Brain pericyte (primary cell): ENCODE results near the gene BDNF.

Experiments
- DNase-seq: peaks from one replicate; pipeline ENCODE4 v3.0.0-alpha.2; 2012; ENCODE audit warnings: low read depth, low spot score

The BDNF gene

DNA sequence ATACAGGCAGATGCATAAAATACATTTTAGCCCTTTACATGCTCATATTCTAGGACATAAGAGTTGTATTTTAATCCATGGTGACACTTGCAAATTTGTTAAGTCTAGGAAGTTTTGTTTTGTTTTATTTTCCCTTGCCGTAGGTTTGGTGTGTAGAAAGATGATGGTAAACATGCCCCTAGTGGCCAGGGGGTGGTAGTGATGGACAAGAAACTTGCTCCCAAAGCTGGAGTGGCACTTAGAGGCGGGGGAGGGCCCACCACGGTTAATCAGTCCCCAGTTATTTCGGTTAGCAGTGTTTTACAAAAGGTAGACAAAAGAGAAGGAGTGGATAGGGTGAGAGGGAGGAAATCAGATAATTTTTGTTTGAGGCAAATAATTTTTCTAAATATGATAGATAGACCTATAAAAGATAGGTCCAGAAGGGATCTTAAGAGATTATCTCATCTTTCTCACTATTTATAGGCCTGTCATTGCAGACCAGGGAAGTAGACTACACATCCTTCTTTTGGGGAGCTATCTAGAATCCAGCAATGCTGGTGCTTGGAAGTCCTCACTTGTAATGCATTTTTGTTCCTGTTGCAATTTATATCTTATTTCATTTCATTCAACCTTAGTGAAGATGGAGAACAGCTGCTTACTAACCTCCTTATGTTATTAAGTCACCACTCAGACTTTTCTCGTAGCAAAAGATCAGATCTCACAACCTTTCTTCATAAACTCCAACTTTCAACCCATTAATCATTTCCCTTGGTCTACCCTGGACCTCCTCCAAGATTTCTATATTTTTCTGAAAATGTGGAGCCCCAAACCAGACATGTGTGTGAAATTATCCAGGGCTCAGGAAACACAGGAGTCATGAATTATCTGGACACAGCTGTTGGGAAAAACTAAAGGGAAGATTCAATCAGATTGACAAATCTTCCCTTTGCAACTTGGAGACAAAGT, 5.9 kb upstream of the BDNF start:
- no peak for DNase-seq

DNA sequence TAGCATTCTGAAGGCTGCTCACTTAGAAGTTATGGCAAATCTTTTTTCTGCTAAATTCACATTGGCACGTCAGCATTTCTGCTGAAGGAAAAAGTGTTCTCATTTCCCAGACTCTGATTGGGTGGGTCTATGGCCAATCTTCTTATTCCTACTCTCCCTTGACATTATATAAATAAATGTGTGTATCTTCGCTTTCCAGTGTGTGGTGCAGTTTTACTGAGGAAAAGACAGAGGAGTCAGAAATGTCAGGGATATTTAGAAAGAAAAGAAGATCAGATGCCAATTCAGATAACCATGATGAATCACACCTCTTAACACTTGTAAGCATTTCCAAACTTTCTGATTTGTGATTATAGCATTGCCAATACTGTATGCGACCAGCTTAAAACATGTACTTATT, 3.2 kb upstream of the BDNF start:
- DNase-seq, result no peak

- no peak for DNase-seq
Observed at GRCh38 chr11:27702811-27703210, 2.6 kb upstream of the BDNF start.

DNA sequence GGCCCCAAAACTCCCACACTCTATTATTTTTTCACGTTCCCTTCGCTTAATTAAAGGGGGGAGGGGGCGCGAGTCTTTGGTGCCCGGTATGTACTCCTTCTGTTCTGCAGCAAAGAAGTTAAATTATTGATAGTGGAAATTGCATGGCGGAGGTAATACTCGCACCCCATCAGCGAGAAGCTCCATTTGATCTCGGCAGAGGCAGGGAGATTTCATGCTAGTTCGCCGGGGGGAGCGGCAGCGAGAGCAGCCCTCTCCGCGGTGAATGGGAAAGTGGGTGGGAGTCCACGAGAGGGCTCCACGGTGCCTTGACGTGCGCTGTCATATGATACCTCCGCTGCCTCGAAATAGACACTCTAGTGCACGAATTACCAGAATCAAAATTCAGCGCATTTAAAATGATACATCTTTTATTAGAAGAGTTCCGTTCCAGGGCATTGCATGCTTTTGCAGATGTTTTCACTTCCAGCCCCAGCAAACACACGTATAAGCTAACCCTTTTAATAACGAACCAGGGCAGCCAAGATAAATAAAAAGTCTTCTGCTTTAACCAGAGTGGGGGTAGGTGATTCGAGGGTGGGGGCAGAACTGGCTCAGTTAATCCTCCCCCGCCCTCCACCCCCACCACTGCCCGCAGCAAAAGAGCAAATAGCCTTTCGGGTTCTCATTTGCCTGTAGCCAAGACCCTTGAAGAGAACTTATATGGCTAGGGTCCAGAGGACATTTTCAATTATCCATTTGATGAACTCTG, 1.3 kb upstream of the BDNF start:
- no peak for DNase-seq

DNA sequence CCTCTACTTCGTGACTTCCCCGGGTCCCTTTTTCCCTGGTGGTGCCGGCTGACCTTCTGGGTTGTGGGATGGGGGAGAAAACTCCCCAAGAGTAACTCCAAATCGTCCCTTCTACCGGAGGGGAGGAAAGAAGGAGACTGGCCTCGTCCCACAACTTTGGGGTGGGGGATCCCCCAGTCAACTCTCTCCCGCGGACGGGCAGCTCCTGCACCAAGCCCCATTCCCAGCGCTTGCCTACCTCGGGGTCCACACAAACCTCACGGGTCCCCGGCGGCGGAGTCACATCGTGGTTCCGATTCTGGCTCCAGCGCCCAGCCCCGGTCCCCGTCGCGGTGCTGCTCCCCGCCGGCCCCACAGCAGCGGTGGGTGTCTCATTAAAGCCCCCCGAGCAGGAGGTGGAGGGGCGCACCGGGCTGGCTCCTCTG, 317 bp downstream of the BDNF start:
- no peak for DNase-seq

DNA sequence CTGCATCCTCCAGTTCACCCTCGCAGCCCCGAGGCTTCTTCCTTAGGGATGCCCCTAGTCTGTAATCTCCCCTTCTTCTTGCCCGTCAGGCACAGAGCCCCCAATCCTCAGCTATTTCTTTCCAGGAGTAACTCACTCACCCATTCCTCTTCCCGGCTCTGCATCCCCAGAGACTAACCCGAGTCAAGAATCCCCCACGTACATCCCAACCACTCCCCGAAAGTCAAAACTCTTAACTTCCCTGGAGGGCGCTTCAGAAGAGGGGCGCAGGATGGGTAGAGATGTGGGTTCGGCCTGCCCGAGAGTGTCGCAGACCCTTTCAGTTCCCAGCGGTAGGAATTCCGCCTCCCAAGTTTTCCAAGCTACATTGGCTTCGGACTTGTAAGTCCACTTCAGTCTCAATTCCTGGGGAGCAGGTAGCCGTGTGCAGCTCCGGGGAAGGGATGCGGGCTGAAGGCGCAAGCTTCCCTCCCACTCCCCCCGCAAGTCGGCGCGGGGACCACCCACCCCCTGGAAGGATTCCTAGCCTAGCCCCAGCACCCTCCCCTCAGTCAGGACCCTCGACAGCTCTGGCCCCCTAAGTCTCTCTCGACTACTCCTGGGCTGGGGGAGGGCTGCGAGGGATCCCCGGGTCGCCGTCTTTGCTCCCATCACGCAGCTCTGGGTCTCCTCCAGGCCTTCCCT, 871 bp downstream of the BDNF start:
- no peak for DNase-seq

DNA sequence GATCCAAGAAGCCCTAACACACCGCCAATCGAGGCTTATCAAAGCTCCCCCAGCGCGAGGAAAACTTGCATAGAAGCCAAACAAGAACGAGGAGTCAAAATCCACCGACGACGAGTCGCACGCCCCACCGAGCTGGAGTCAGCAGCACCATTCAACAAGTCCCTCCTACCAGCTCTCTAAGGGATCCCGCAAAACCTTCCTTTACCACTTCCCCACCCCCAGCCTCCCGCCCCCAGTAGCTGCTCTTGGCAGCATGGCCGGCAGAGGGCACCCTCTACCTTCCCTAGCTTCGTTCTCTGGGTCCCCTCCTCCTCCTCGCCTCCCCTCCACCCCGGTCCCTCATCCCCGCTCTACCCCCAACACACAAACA, 1.4 kb downstream of the BDNF start:
- DNase-seq, result peak; percentile 60

DNA sequence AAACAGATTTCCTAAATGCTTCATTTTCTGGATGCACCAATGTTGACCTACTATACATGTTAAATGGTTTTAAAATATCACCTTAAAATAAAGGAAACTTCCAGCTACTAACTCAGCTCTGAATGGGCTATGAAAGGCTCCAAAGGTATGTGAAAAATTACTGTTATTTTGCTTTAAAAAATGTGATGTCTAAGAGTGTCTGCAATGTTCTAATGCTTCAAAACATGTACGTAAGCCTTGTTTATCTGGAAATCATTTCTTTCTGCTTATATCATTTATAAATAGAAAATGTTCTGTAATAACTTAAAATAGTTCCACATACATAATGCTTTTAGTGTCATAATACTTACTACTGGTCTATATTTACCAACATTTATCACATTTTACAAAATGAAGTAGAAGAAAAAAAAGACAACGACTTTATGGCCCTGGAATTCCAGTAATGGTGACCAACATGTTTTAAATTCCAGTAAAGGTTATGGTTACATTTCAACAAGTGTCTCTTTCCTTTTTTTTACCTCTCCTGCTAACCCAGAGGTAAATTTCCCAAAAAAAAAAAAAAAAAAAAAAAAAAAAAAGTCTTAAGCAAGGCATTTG, 2.5 kb downstream of the BDNF start:
- no peak for DNase-seq

DNA sequence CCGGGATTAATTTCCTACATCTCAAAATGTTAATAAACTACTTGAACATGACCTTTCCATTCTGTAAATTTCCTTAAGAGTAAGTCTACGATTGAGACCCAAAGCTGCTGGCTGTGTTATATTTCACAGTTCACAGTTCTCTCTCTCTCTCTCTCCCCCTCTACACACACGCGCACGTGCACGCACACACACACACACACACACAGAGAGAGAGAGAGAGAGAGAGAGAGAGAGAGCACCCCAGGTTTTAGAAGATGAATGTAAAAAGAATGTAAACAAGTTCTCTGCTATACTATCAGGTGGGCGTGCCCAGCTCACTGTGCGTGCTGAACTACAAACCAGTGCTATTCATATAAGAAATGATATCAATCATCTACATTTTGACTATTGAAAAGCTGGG, 3.3 kb downstream of the BDNF start:
- no peak for DNase-seq

DNA sequence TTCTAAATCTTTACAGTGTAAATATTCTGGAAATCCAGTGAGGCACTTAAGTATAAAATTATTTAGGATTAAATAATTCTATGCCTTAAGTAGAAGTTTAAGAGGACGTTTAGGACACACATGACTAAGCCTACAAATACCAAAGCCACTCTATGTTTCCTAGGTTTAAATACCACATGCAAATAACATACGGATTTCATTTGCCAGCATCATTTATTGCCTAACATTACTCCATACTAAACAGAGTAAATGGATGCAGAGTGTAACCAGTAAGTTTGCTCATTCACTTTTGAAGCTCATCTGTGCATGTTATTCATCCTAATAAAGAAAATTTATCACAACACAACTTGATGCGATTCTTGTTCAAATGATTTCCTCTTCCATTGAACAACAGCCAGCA, 4.1 kb downstream of the BDNF start:
- no peak for DNase-seq

DNA sequence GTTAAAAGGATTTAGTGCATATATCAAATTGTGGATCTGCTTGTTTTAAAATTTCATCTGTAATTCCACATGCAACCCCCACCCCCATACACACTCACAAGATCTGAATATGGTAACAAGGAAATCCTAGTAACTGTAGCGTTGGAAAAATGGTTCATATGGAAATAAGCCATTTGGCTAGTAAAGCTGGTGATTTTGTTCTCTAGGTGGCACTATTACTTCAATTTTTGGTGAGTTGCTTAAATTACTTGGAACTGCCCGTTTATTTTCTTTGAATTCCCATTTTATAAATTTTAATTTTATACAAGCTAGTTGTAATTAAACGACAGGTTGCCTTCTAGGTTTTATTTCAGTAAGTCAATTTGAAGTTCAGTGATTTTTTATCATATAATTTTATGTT, 5.3 kb downstream of the BDNF start:
- no peak for DNase-seq

DNA sequence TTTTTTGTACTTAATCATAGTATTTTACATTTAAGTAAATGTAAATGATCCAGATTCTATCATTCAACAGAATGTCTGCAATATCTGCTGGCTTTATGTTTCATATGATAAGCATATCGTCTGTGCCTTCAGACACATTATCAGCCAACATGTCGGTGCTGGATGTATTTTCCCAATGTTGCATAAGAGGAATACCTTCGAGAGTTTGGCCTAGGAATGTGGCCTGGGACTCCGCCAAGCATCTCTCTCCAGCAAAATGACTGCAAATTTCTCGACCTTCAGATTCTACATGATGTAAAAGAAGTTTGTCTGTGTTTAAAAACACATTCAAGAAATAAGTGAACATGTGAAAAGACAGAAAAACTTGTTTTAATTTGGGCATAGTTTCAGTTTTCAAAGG, 6.9 kb downstream of the BDNF start:
- DNase-seq, result no peak

GRCh38 chr11:27692781-27693180, 7.5 kb downstream of the BDNF start:
- no peak for DNase-seq

DNA sequence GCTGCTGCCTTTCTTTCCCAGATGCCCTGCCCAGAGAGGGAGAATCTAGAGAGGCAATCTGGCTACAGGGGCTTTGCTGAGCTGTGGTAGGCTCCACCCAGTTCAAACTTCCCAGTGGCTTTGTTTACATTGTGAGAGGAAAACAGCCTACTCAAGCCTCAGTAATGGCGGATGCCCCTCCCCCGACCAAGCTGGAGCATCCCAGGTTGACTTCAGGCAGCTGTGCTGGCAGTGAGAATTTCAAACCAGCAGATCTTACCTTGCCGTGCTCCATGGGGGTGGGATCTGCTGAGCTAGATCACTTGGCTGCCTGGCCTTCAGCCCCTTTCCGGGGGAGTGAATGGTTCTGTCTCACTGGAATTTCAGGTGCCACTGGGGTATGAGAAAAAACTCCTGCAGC, 12.2 kb downstream of the BDNF start:
- no peak for DNase-seq

DNA sequence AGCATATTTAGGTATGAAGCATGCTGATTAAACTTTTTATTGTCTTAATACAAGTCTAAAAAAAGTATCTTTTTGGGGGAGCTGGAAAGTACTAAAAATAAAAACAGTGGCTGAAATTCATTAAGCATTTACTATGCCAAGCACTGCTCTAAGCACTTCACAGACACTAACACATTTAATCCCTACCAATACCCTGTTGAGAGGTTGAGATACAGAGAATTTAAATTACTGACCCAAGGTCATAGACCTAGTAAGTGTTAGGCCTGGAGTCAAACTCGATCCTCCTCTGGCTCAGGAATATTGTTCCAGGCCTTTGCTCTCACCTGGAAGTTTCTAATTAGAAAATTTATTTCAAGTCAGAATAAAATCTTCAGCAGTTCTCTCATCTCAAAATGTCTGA, 18.6 kb downstream of the BDNF start:
- DNase-seq, result no peak

DNA sequence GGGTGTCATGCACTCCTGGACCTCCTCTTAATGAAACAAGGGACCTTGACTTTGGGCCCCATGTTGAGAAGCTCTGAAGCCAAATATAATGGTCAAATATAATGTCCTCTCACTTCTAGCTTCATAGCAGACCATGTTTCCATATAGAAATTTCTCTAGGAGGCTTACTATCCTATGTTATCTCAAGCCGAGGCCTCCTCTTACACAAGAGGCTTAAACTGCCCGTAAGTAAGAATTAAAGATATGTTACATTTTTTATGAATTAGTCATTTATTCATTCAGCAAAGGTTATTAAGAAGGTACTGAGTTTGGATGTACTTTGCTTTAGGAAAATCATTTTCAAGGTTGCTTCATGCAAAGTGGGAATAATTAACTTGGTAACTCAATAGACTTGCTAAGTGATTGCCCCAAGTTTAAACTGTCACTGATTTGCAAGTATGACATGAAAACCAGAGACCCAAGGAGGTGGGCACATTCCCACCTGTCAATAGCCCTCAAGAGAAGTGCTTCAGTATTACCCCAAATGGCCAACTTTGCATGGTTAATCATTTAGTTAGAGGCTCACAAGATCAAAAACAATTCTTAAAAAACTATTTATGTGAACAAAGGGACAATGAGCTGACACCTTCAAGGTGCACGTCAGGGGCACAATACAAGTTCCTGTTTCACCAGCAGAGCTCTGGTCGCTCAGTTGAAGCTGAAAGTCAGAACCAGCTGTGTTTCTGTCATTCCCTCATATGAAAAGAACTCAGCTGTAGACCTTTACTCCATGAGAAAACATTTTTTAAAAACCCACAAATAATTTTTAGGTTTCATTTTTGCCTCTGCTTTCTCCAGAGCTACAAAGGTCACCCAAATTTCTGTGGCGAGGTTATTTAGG, 20.9 kb downstream of the BDNF start:
- no peak for DNase-seq

DNA sequence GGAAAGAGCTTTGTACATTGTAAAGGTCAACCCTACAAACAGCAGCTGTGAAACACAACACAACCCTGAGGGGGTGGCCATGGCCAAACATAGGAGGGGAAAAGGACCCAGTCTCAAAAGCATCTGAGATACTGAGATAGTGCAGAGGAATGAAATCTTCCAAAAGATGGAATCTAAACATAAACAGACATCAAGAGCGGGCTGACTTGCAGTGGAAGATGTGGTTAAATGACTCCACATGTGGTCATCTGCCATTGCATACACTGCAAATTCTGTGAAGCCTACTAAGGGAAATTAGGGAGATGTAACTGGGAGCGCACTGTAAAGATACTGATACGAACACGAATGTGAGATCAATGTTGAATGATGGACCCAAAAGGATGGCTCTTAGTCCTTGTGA, 22.0 kb downstream of the BDNF start:
- DNase-seq, result no peak

DNA sequence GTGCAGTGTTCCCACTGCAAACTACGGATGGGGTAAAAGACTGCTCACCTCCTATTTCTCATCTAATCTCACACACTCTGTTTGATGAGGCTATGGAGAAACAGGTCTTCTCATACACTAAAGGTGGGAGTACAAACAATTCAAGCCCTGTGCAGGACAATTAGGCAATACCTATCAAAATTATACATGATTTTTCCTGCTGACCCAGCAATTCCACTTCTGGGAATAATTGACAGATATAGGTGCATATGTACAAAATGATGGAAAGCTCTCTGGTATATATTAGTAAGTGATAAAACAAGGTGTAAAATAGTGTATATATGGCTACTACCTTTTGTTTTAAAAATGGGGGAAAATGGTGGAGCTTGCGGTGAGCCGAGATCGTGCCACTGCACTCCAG, 23.1 kb downstream of the BDNF start:
- DNase-seq, result no peak

DNA sequence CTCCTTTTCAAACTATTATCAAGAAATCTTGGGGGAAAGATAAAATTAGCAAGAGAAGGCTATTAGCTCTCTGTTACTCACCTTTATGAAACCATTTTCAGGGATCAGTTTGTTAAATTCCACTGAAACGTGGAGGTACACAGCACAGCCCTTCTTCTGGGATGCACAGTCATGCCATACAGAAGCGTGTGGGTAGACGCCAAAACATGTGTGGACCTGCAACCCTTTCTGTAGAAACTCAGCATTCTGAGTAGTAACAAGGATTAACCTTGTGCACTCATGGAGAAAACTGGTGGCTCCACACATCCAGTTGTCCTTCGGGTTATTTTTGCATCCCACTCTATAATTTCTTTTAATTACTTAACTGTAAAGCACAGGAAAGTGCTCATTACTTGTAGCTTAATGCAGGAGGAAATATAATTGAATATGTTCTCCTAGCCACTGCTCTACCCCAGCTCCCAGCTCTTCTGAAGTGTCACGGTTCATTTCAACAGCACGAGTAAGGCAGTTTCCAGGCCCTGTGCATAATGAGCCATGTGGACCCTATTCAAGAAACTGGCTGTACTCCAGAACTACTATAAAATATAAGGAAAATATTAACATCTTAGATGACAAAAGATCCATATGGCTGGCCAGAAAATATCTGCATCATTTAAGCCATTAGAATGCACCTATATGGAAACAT, 26.1 kb downstream of the BDNF start:
- DNase-seq, result no peak

DNA sequence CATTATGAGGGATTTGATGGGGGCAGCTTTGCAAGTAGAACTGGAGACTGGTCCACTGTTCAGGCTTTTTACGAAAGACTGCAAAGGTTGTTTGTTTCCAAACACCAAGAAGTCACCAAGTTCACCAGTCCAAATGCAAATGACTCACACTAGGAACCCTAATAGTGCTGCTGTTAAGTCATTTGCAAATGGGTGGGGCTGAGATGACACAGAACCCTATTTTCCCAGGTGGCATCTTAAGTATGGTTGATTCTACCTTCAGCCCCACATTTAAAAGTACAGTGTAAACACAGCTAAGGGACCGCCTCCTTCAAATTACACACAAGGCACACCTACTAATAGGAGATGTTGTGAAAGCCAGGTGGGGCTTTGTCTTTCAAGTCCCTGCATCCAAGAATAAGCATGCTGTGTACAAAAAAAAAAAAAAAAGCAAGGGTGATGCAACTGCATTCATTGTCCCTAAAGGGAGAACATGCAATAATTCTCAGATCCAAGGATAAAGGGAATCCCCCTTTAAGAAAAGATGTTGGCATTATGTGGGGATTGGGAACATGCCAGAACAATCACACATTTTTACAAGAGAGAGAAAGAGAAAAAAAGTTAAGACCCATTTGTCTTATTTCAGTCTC, 27.3 kb downstream of the BDNF start:
- no peak for DNase-seq
